ENCODE results near the gene ELMO1. TPM values are rescaled to one million over a fixed set of nuclear protein-coding genes. Genes with fewer than 3 reads are reported as not detected.

Gene ELMO1
- total RNA-seq, 1 experiment from 2014 or later = 7.8 TPM

DNA sequence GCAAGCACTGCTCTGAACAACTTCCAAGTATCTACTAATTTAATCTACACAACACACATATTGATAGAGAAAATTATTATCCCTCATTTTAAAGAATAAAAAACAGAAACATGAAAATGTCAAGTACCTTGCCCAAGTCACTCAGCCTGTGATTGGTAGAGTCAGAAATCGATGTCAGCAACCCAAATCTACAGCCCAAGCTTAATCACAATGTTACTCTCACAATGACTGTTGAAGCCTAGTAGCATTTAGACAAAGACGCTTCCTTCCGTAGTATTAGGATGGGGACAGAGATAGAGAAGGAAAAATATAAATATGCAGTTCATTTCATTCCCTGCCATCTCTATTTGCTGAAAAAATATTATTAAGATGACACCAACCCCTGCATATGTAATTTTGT lies 242.5 kb downstream of the ELMO1 start:
- Histone ChIP-seq H4K91ac (ENCODE audit: insufficient read length, low read depth, low read length) (no peak overlapping the region), H3K4me2 (ENCODE audit: insufficient read depth, insufficient read length, low read length) (no peak overlapping the region), H3K27me3 (ENCODE audit: insufficient read depth, low read length) (no peaks in the 10 kb centered on the region), H4K20me1 (ENCODE audit: control insufficient read depth, insufficient read depth, insufficient read length) (no peaks in the 10 kb centered on the region), H3K79me1 (ENCODE audit: insufficient read depth, low read depth, low read length, poor library complexity, severe bottlenecking) (no peaks in the 10 kb centered on the region), H3K56ac (ENCODE audit: insufficient read length, low read depth, low read length) (no peak overlapping the region), H4K5ac (ENCODE audit: insufficient read length, low read depth, low read length) (no peak overlapping the region), H2BK5ac (ENCODE audit: insufficient read length, low read length) (no peak overlapping the region), H3K79me2 (ENCODE audit: insufficient read depth, low read length) (no peaks in the 10 kb centered on the region), H3K23ac (ENCODE audit: insufficient read length, low read depth, low read length) (no peak overlapping the region), H2BK20ac (ENCODE audit: low read depth, low read length, poor library complexity, severe bottlenecking) (no peak overlapping the region), H3K4me1 (ENCODE audit: insufficient read depth, low read length) (no peaks in the 10 kb centered on the region), H2BK120ac (ENCODE audit: low read depth, low read length, poor library complexity, severe bottlenecking) (no peak overlapping the region), H3K4ac (ENCODE audit: low read depth, low read length) (no peak overlapping the region), H3K18ac (ENCODE audit: insufficient read length, low read depth, low read length) (no peak overlapping the region), H3K14ac (ENCODE audit: insufficient read depth, low read length) (no peak overlapping the region), H3K9me3 (ENCODE audit: control insufficient read depth, low read depth, low read length) (no peaks in the 10 kb centered on the region), H3K9ac (ENCODE audit: extremely low read depth, insufficient read length, low read length) (no peak overlapping the region), H4K8ac (replicated peaks; ENCODE audit: insufficient read length, low read depth, low read length) (no peak overlapping the region), H3K23me2 (ENCODE audit: insufficient read length, low read depth, low read length, poor library complexity, severe bottlenecking) (no peaks in the 10 kb centered on the region), H2AK5ac (ENCODE audit: insufficient read length, low read length) (no peak overlapping the region), H2AFZ (ENCODE audit: low read length) (no peak overlapping the region), H2BK15ac (ENCODE audit: low read depth, low read length) (no peak overlapping the region), H3T11ph (ENCODE audit: low read length) (no peak overlapping the region), H2BK12ac (ENCODE audit: insufficient read length, low read depth, low read length) (no peak overlapping the region), H3K27ac (ENCODE audit: insufficient read length, low read depth, low read length) (no peak overlapping the region)
- Mint-ChIP-seq H3K9me3 (no peaks in the 10 kb centered on the region), H3K4me3 (no peak overlapping the region), H3K36me3 (ENCODE audit: insufficient read depth in 1 of 3, low read depth in 3 of 3) (peaks cover 7 to 9% (median 8%) of the 10 kb centered on the region in 3 experiments; a peak in 5 of 7 replicates), H3K27ac (no peak overlapping the region), H3K4me1 (peaks cover 6 to 19% of the 10 kb centered on the region in 2 experiments), H3K27me3 (ENCODE audit: low read depth) (no peaks in the 10 kb centered on the region)
- DNase-seq = no peak
- TF ChIP-seq, protein P1, sequence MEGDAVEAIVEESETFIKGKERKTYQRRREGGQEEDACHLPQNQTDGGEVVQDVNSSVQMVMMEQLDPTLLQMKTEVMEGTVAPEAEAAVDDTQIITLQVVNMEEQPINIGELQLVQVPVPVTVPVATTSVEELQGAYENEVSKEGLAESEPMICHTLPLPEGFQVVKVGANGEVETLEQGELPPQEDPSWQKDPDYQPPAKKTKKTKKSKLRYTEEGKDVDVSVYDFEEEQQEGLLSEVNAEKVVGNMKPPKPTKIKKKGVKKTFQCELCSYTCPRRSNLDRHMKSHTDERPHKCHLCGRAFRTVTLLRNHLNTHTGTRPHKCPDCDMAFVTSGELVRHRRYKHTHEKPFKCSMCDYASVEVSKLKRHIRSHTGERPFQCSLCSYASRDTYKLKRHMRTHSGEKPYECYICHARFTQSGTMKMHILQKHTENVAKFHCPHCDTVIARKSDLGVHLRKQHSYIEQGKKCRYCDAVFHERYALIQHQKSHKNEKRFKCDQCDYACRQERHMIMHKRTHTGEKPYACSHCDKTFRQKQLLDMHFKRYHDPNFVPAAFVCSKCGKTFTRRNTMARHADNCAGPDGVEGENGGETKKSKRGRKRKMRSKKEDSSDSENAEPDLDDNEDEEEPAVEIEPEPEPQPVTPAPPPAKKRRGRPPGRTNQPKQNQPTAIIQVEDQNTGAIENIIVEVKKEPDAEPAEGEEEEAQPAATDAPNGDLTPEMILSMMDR (conservative IDR thresholded peaks at IDR 0.05) = no peak
- no CpG with 5 or more reads among the region's 3 CpGs for WGBS (ENCODE audit: extremely low coverage, insufficient read length, low lambda C conversion rate)
